ENCODE results near the gene NBAS.

NBAS gene

DNA sequence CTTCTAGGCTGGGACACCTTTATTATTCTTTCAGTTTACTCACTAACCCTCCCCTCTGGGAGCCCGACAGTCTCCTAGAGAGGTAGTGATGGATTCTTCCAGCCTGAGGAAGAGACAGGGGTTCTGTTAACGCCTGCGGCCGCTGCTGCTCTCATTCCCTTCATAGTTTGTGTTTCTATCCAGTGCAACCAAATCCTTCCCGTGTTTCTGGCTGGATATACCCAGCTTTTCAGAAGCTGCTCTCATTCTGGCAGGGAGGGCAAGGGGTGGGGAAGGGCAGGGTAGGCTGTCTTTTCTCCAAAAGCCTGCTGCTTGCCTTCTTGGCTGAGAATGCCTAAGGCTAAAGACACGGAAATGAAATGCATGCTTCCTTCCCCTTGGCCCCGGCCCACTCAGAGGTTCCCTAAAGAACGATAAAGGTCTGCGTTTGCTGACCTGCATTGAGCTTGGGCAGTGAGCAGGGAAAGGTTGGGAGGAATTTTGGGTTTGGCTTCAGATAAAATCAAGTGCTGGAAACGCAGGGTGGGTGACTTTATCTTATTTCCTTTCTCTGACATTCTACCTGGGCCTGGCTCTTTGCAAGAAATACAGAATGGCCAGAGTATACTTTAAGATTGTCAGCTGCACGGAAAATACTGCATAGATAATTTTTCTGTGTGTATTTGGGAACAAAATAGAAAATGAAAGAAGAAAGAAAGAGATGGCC is 390.9 kb downstream of the NBAS start:
- no peak for DNase-seq (ENCODE audit: low read depth, low spot score)

DNA sequence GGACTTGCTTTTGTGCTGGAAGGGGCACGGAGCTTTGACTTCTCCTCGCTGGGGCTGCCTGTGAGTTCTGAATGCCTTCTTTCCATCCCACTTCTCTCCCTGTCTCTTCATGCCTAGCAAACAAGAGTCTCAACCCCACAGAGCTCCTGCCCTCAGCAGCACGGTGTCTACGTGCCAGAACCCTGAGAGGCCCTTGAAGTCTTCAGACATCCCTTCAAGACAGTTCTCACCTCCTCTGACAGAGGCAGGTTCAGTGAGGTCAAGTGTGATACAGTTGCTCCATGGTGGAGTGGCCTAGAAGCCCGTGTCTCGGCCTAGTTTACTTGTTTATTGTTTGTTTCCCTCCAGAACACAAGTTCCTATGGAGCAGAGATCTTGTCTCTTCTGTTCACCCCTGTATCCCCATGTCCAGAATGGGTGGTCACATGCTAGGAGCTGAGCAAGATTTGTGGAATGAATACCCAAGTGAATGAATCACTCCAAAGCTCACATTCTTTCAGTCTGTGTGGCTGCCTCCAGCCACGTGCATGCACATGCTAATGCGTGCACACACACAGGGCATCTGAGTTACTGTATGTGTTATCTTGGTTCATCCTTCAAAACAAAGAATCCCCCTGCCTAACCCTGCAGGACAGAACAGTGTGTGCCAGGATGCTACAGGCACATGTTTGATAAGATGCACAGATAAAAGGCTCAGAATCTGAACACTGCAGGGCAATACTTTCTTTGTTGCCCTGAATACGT is 391.6 kb downstream of the NBAS start:
- no peak for DNase-seq (ENCODE audit: low read depth, low spot score)

DNA sequence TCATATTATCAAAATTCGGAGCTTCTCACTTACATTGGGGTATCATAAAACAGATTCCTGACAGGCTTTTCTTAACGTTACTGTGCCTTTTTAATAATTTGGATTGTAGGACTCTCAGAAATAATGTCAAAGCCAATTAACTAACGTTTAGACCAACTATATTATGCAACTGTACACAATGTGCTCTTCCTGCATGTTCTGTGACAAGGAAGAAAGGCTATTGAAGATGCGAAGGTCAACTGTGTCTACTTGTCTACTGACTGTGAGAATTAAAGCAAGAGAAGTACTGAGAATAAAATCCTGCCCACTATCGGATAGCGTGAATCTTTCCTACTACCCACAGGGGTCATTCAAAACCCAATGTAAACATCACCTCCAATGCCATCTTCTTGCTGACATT is 393.0 kb downstream of the NBAS start:
- DNase-seq (ENCODE audit: low read depth, low spot score) = no peak

DNA sequence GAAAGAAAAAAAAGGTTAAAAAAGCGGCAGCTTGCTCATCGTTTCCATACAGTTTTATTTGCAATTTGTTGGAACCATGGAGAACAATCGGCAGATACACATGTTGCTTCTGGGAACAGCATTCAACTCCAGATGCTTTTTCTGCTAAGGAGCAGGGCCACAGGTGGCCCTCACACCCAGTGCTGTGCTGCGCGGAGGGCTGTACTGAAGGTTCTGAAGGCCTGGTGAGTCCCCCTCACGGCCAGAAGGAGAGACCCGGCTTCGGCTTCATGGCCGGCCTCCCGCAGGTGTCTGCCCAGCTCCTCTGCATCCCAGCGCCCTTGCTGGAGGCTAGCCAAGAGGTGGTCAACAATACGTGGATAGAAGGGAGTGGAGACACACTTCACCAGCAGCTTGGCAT is 394.3 kb downstream of the NBAS start:
- DNase-seq (ENCODE audit: low read depth, low spot score) = no peak

DNA sequence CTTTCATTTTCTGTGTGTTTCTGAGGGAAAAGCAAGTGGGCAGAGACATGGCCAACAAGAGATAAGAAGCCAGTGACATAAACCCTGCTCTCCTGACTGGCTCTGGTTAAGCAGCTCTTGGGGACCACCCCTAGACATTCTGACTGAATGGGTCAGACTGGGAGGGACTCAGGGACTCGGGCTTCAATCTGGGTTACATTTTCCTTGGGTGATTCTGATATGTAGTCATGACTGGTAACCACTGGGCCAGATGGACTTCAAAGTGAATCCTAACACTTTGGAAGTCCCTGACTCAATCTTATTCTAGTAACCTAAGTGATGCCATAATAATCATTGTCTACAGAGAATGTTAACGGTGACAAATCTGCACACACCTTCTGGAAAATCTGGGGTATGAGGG is 397.8 kb downstream of the NBAS start:
- DNase-seq (ENCODE audit: low read depth, low spot score) = no peak

DNA sequence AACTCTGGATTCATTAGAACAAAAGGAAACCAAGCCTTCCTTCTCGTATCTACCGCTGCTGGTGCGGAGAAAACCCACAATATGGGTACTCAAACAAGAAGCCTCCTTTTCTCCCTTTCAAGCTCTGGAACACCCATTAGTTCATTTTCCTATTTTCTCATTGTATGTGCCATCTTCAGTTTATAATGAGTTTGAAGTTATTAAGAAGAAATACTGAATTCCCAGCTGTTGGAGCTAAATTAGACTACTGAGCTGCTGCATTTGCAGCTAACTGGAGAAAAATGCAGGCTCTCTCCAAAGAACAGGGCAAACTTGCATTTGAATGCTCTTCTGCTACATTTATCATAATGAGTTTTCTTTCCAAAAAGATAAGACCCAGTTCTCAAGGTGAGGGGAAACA is 398.5 kb downstream of the NBAS start:
- no peak for DNase-seq (ENCODE audit: low read depth, low spot score)

DNA sequence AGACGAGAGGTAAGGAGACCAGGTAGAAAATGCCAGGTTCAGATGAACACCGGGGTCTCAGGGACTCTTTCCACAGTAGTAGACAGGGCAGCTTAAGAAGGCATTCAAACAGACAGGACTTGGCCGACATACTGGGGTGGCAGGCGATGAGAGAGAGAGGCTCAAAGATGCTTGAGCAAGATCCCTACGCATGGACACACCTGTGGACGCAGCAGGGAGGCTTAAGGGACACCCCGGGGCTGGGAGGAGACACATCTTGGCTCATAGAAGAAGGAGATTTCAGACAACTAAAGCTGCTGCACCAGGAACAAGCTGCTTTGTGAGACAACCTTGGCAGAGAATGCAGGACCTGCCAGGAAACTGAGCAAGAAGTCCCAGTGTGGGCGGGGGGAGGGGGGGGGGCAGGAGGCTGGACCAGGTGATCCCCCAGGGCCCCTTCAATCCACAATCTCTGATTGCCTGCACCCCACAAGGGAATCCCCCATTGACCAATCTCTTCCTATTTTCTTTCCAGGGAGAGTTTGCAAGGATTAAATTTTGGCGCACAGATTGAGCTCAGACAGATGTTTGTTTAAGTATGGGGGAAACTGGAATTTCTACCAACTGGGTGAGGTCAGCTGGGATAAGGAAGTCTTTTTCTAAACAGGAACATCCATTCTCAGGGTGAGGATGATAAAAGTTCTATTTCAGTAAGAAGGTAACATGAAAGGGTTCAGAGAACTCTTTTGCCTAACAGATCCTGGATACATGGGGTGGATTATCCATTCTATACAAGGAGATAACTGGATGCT is 400.7 kb downstream of the NBAS start:
- no peak for DNase-seq (ENCODE audit: low read depth, low spot score)

GRCh38 chr2:15159751-15160177 is 401.4 kb downstream of the NBAS start:
- no peak for DNase-seq (ENCODE audit: low read depth, low spot score)

- no peak for DNase-seq (ENCODE audit: low read depth, low spot score)
These were observed 401.9 kb downstream of the NBAS start for GRCh38 chr2:15159206-15159605.

DNA sequence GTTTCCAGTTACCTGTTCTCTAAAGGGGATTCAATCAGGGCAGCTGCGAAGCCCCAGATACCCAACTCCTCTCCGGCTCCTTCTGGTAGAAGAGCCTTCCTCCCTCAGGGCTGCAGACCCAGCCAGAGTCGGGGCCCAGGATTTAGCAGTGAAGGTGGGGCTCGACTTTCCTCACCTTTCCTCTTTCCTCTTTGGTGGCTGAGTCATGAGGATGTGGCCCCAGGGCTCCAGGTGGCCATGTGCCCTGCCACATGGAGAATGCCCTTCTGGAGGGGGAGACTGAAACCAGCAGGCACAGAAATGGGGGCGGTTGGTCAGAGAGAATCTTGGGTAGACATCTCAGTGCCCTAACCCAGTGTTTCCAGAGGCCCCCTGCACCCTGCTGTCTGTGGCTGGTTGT is 402.6 kb downstream of the NBAS start:
- no peak for DNase-seq (ENCODE audit: low read depth, low spot score)

DNA sequence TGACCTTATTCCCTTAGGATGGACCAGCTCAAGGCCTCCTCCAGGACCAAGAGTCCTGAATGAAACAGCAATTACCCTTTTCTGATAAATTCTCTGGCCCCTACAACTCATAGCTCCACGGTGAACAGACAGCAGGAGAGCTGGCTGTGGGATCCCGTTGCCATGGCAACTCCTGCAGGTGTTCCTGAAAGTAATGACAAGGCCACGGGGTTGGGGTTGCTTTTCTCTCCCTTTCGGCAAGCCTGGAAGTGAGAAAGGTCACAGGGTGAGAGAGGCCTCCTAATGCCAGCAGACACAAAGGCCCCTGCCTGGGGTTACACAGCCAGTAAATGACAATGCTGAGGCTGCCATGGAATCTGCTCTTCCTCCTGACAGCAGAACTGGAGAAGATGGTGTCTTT is 403.0 kb downstream of the NBAS start:
- DNase-seq (ENCODE audit: low read depth, low spot score) = no peak

DNA sequence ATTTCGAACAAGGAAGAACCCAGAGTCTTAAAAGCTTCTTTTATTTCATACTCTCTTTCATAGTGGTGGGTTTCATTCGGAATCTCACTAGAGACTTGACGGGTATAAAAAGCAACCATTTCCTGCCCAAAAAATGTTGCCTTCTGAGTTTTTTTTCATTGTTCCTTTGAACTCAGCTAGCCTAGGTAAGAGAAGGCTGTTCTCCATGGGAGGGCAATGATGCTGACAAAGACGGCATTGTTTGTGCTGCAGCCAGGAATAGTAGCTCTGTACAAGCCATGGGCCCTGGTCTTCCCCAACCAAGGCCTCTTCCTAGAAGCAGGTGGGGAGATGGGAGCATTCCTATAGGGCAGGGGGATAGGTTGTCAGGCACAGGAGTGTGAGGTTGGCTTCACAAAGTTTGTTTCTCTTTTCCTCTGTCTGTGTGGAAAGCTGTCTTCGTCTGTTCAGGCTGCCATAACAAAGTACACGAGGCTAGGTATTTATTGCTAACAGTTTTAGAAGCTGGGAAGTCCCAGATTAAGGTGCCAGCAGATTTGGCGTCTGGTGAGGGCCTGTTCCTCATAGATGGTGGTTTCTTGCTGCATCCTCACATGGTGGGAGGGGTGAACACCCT is 405.1 kb downstream of the NBAS start:
- DNase-seq (ENCODE audit: low read depth, low spot score) = no peak

GRCh38 chr2:15154297-15154696 is 406.8 kb downstream of the NBAS start:
- no peak for DNase-seq (ENCODE audit: low read depth, low spot score)

GRCh38 chr2:15152382-15152781 is 408.8 kb downstream of the NBAS start:
- no peak for DNase-seq (ENCODE audit: low read depth, low spot score)

GRCh38 chr2:15149063-15149462 is 412.1 kb downstream of the NBAS start:
- DNase-seq (ENCODE audit: low read depth, low spot score) = no peak

GRCh38 chr2:15147591-15147990 is 413.5 kb downstream of the NBAS start:
- DNase-seq (ENCODE audit: low read depth, low spot score) = no peak

DNA sequence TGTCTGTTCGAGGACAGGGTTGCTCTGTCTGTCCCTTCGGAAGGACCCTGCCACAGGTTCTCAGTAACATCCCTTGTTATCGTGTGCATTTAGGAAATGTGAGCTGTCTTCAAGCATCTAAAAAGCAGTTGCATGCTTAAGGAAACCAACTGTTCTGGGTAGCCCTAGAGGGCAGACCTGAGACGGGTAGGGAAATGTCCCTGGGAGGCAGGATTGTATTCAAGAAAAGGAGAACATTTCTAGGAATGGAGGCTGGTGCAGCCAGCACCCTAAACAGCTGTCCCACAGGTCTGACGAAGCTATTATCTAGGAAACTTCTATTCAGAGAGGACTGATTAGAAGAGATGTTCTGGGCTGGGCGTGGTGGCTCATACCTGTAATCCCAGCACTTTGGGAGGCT is 414.2 kb downstream of the NBAS start:
- no peak for DNase-seq (ENCODE audit: low read depth, low spot score)

DNA sequence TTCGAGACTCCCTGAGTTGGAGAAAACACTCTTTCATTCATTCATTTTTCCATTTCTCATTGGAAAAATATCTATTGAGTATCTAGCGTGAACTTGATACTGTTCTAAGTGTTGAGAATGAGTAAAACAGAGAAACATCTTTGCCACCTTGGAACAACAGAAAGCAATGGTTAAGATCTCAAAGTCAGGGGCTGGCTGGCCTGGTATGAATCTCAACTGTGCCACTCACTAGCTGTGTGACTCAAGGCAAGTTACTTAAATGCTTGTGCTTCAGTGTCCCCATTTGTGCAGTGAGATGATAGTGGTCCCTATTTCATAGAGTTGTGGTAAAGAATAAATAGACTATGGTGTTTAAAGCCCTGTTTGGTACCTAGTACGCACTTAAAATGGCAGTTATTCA is 415.2 kb downstream of the NBAS start:
- no peak for DNase-seq (ENCODE audit: low read depth, low spot score)

GRCh38 chr2:15145046-15145817 is 415.9 kb downstream of the NBAS start:
- DNase-seq (ENCODE audit: low read depth, low spot score) = no peak

DNA sequence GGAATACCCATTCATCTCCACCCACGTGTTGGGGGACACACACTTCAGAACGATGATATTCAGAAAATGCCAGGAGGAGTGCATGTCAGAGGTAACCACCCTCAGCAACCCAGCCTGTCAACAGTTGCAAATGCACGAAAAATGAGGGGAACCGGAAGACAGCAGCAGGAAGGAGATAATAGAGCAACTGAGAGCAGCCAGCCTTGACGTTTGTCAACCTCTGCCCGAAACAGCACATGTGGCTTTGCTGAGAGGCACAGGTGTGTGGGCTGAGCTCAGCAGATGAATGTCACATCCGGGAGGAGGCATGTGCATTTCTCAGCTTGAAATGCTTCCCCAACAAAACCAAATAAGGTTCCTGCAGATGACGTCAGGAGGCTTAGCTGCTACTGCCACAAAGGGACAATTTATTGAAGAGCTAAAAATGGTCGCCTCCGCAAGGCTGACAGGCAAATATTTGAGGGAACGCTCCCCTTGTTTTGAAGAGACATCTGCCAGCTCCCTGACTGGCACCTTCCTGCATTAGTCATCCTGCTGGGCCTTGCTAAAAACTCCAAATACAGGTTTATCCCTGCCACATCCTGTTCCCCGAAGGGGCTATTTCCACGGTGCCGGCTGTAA is 419.0 kb downstream of the NBAS start:
- peak; percentile 52 for DNase-seq (ENCODE audit: low read depth, low spot score)

DNA sequence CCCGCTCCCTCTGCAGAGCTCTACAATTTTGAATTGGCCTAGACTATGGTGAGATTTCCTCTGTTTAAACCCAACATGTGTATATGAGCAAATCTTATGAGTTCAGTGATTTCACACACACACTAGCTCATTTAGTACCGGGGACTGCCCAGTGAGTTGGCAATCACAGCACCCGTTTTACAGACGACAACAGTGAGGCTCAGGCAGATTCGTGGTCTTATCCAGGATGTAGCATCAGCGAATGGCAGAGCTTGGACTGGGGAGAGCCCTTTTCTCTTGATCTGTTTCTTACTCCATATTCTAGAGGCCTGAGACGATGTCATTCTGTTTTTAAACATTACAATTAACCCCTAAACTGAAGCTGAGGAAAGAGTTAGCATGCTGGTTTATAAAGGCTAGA is 419.9 kb downstream of the NBAS start:
- no peak for DNase-seq (ENCODE audit: low read depth, low spot score)
